AG04449 (cell line): ENCODE data around the gene SBF2.

Source experiments
- CTCF ChIA-PET: fragments of 350-600 bp; formaldehyde crosslinking; extraction: SDS; loops from one replicate; lab custom pipeline; 2021; ENCODE audit warnings: antibody characterized with exemption; lab: Yijun Ruan, JAX
- POLR2A ChIA-PET: fragments of 400-600, 350-600 bp; formaldehyde crosslinking; extraction: SDS; loops from one replicate; lab custom pipeline; 2020; ENCODE audit warnings: antibody characterized with exemption, inconsistent platforms; lab: Yijun Ruan, JAX
- DNase-seq: peaks from one replicate; pipeline ENCODE4 v3.0.0-alpha.2; 2010; ENCODE audit warnings: low read depth, low spot score
- H3K4me3 ChIP-seq: 2 replicates; pipeline ENCODE4 v1.5.1; 2011; ENCODE audit warnings: low read depth, mild to moderate bottlenecking, control low read depth, low read length
- CTCF ChIP-seq: IDR thresholded peaks from one replicate; pipeline ENCODE4 v1.5.1; 2011; ENCODE audit warnings: mild to moderate bottlenecking, moderate library complexity, low read length, control low read depth, inconsistent platforms; ENCODE audit not compliant: insufficient read depth; ENCODE audit errors: missing control alignments

SBF2 gene

GRCh38 chr11:9740202-9740883 is 553.7 kb downstream of the SBF2 start:
- no peak for TF ChIP-seq CTCF
- no peak overlapping the region for H3K4me3 ChIP-seq
- ChIA-PET POLR2A (no interaction called here), CTCF (interaction anchor here (0.8 to 1.4 kb wide), 2 partner anchors 8 to 10 kb away, joined by 3 to 5 read pairs; no protein-coding TSS in a partner anchor)
- DNase-seq, result no peak

GRCh38 chr11:9739123-9739900 is 554.7 kb downstream of the SBF2 start:
- DNase-seq, result no peak
- ChIA-PET POLR2A (no interaction called here), CTCF (interaction anchor here (1.3 to 3.3 kb wide), 2 partner anchors 8 to 233 kb away, joined by 3 to 14 read pairs; no protein-coding TSS in a partner anchor)
- H3K4me3 ChIP-seq, result no peak overlapping the region
- no peak for TF ChIP-seq CTCF

GRCh38 chr11:9738707-9739106 is 555.3 kb downstream of the SBF2 start:
- POLR2A ChIA-PET, result no interaction called here
- CTCF ChIA-PET, result interaction anchor here (1.3 to 3.3 kb wide), 2 partner anchors 8 to 232 kb away, joined by 3 to 14 read pairs; no protein-coding TSS in a partner anchor

GRCh38 chr11:9738116-9738515 is 555.9 kb downstream of the SBF2 start:
- TF ChIP-seq CTCF, result no peak
- CTCF ChIA-PET, result interaction anchor here (1.3 to 3.3 kb wide), 5 partner anchors 9 to 232 kb away, joined by 3 to 14 read pairs (median 5); no protein-coding TSS in a partner anchor
- DNase-seq, result no peak

More at GRCh38 chr11:9738707-9739106, 555.3 kb downstream of the SBF2 start:
- no peak for TF ChIP-seq CTCF
- no peak for DNase-seq
- H3K4me3 ChIP-seq, result no peak overlapping the region

GRCh38 chr11:9736365-9736764 is 557.7 kb downstream of the SBF2 start:
- H3K4me3 ChIP-seq, result no peak overlapping the region
- no peak for TF ChIP-seq CTCF
- no peak for DNase-seq
- POLR2A ChIA-PET, result no interaction called here
- CTCF ChIA-PET, result interaction anchor here (1.1 to 3.3 kb wide), 5 partner anchors 8 to 123 kb away, joined by 3 to 14 read pairs (median 4); no protein-coding TSS in a partner anchor

More at GRCh38 chr11:9738116-9738515, 555.9 kb downstream of the SBF2 start:
- no peak overlapping the region for H3K4me3 ChIP-seq
- POLR2A ChIA-PET, result no interaction called here

- ChIA-PET CTCF (interaction anchor here (1.1 to 6.1 kb wide), 3 partner anchors 12 to 122 kb away, joined by 3 to 33 read pairs (median 4); no protein-coding TSS in a partner anchor), POLR2A (no interaction called here)
- no peak for DNase-seq
- H3K4me3 ChIP-seq, result no peak overlapping the region
- no peak for TF ChIP-seq CTCF
Observed at GRCh38 chr11:9735919-9736318, 558.1 kb downstream of the SBF2 start.
